Measurements from ENCODE around the gene MOK. TPM values are rescaled to one million over a fixed set of nuclear protein-coding genes. Genes with fewer than 3 reads are reported as not detected.
A peak's percentile ranks its signal among the peaks of the same experiment; 100 is the strongest.

Gene MOK
- total and polyA plus RNA-seq, 2 of the 4 experiments (the other 2 are of a cell fraction), result 16.8 to 48.5 TPM

DNA sequence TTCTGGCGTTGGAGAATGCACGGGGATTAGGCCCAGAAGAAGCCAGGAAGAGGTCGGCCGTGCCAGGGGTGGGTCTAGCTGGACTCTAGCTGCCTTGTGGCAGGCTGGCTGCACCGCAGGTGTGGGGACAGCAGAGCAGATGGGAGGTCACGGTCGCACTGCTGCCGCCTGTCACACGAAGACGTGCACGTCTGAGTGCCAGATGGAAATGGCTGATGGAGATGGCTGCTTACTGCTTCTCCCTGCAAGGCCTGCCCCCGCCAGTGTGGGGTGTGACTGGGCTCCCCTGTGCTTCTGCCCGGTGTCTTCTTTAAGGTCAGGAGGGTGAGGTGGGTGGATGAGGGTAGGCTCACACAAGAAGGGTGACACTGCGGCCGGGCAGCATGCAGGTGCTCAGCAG, 79.0 kb downstream of the MOK start:
- 80% methylated on average over 1 of the region's 15 CpGs; no CpG with 5 or more reads in 1 of the 2 experiments for WGBS, 2 experiments (ENCODE audit: extremely low coverage in 2 of 2, insufficient read length in 1 of 2)
- H3K14ac ChIP-seq (replicated peaks; ENCODE audit: low read depth, low read length), result no peak overlapping the region
- no peak for DNase-seq
- H3K27me3 ChIP-seq (ENCODE audit: control insufficient read depth, insufficient read depth, low read length), result no peaks in the 10 kb centered on the region
- H3K9me1 ChIP-seq (ENCODE audit: insufficient read depth, low read length), result peaks cover 15% of the 10 kb centered on the region; the same call in 1 of the 2 replicates
- no TSS peak for BruUV-seq (replicated peaks)
- no peak overlapping the region for H4K8ac ChIP-seq (ENCODE audit: low read depth in 2 of 2, low read length in 2 of 2)
- H2BK15ac ChIP-seq (ENCODE audit: low read depth, low read length), result no peak overlapping the region
- peak overlapping the region; percentile 79 for H2AK9ac ChIP-seq (replicated peaks; ENCODE audit: low read depth, low read length, poor library complexity)
- no peak overlapping the region for H2AFZ ChIP-seq (replicated peaks; ENCODE audit: low read length, poor library complexity)
- no peak overlapping the region for H3K4me3 ChIP-seq (ENCODE audit: insufficient read depth, low read depth, low read length)
- no peak for ATAC-seq (ENCODE audit: low read depth)
- no peak overlapping the region for H3K18ac ChIP-seq (ENCODE audit: low read depth, low read length)
- in situ Hi-C loops (cut with MboI; ENCODE audit: low sequenced_read_pairs) (no loop called here), dilution Hi-C loops (cut with HindIII; ENCODE audit: low sequenced_read_pairs, unreplicated experiment) (no loop called here), intact Hi-C loops (cut with micrococcal nuclease) (no loop called here)
- H4K20me1 ChIP-seq (ENCODE audit: insufficient read depth, low read length), result no peaks in the 10 kb centered on the region
- H3K23ac ChIP-seq (ENCODE audit: low read depth, low read length), result no peak overlapping the region
- H3K9ac ChIP-seq (ENCODE audit: low read depth, low read length), result no peak overlapping the region
- no peak overlapping the region for H4K91ac ChIP-seq (ENCODE audit: insufficient read depth, low read depth, low read length)
- H3K56ac ChIP-seq (ENCODE audit: extremely low read depth, insufficient read depth, low read length), result no peak overlapping the region
- peaks cover 3% of the 10 kb centered on the region; the same call in 1 of the 2 replicates for H3K4me1 ChIP-seq (ENCODE audit: control insufficient read depth, insufficient read depth, low read length)
- no peak overlapping the region for H3K4me2 ChIP-seq (ENCODE audit: low read depth, low read length)
- ChIA-PET POLR2A (ENCODE audit: unreplicated experiment) (no interaction called here), CTCF (no interaction called here)
- no peak overlapping the region; the same call in 1 of the 2 replicates for H2BK120ac ChIP-seq (ENCODE audit: low read depth, low read length)
- H2AK5ac ChIP-seq (ENCODE audit: low read depth, low read length), result no peak overlapping the region
- H4K5ac ChIP-seq (ENCODE audit: low read depth, low read length), result no peak overlapping the region
- H3K9me3 ChIP-seq (ENCODE audit: control insufficient read depth, insufficient read depth, low read length), result no peaks in the 10 kb centered on the region
- H3K27ac ChIP-seq (ENCODE audit: insufficient read depth, low read length), result no peak overlapping the region
- no peak overlapping the region for H2BK5ac ChIP-seq (ENCODE audit: low read depth, low read length, poor library complexity, severe bottlenecking)
- H2BK20ac ChIP-seq (ENCODE audit: low read depth, low read length), result no peak overlapping the region
- TF ChIP-seq SMC3 (IDR thresholded peaks at IDR 0.05; ENCODE audit: low read depth, low read length) (no peak), CHD1 (IDR thresholded peaks at IDR 0.05; ENCODE audit: low read depth, low read length) (no peak), BHLHE40 (IDR thresholded peaks at IDR 0.05; ENCODE audit: low read depth, low read length) (no peak), USF2 (IDR thresholded peaks at IDR 0.05; ENCODE audit: low read depth, low read length) (no peak), ELK1 (IDR thresholded peaks at IDR 0.05; ENCODE audit: borderline replicate concordance, low read depth, low read length) (no peak), RFX5 (IDR thresholded peaks at IDR 0.05; ENCODE audit: low read depth, low read length) (no peak)
- peaks cover 10% of the 10 kb centered on the region for H3K36me3 ChIP-seq (ENCODE audit: control insufficient read depth, insufficient read depth, low read length)
- no peak overlapping the region for H3K4ac ChIP-seq (ENCODE audit: low read depth, low read length)
- peaks cover 0 to 14% of the 10 kb centered on the region in 2 experiments; a peak in 2 of 4 replicates for H3K79me1 ChIP-seq (ENCODE audit: low read depth in 1 of 2, low read length in 2 of 2)
